COR-L47 (cell line): ENCODE data around the gene COPS8.

Experiments
- DNase-seq: peaks from one replicate; lab custom pipeline; 2025; lab: John Stamatoyannopoulos, UW

Gene COPS8

GRCh38 chr2:237085248-237086221, at the start of gene COPS8:
Gene COPS8 (plus strand): TSS chr2:237085889. CDS start chr2:237085965, 76 bp downstream.
- peak; percentile 63 for DNase-seq

GRCh38 chr2:237039301-237040031, 46.2 kb upstream of the COPS8 start:
- DNase-seq = no peak

- DNase-seq = no peak
These were observed 44.5 kb upstream of the COPS8 start for GRCh38 chr2:237041231-237041630.

GRCh38 chr2:237042101-237042500, 43.6 kb upstream of the COPS8 start:
- no peak for DNase-seq

- no peak for DNase-seq
These were observed 41.8 kb upstream of the COPS8 start for GRCh38 chr2:237043866-237044265.

- DNase-seq = no peak
These were observed 41.4 kb upstream of the COPS8 start for GRCh38 chr2:237044281-237044680.

- DNase-seq = no peak
These were observed 40.2 kb upstream of the COPS8 start for GRCh38 chr2:237045449-237045848.

GRCh38 chr2:237048595-237048994, 37.1 kb upstream of the COPS8 start:
- DNase-seq = no peak

- no peak for DNase-seq
These were observed 33.8 kb upstream of the COPS8 start for GRCh38 chr2:237051861-237052260.

- DNase-seq = no peak
These were observed 32.6 kb upstream of the COPS8 start for GRCh38 chr2:237053066-237053465.

GRCh38 chr2:237055386-237056100, 30.1 kb upstream of the COPS8 start:
- no peak for DNase-seq

- DNase-seq = no peak
These were observed 29.3 kb upstream of the COPS8 start for GRCh38 chr2:237056287-237056875.

- no peak for DNase-seq
These were observed 28.6 kb upstream of the COPS8 start for GRCh38 chr2:237057107-237057506.

GRCh38 chr2:237057893-237058300, 27.8 kb upstream of the COPS8 start:
- no peak for DNase-seq

- no peak for DNase-seq
These were observed 27.3 kb upstream of the COPS8 start for GRCh38 chr2:237058423-237058822.

- no peak for DNase-seq
These were observed 26.4 kb upstream of the COPS8 start for GRCh38 chr2:237059155-237059875.

GRCh38 chr2:237060534-237061312, 25.0 kb upstream of the COPS8 start:
- no peak for DNase-seq

GRCh38 chr2:237061356-237061755, 24.3 kb upstream of the COPS8 start:
- DNase-seq = no peak

GRCh38 chr2:237062585-237062984, 23.1 kb upstream of the COPS8 start:
- DNase-seq = no peak
